GM18520 (cell line): ENCODE data around the gene DLGAP3.

Experiments used
- ATAC-seq: cut with Tn5 transposase; IDR thresholded peaks from one replicate; pipeline ENCODE4 v1.9.1; 2021; ENCODE audit not compliant: unreplicated experiment

Gene DLGAP3

DNA sequence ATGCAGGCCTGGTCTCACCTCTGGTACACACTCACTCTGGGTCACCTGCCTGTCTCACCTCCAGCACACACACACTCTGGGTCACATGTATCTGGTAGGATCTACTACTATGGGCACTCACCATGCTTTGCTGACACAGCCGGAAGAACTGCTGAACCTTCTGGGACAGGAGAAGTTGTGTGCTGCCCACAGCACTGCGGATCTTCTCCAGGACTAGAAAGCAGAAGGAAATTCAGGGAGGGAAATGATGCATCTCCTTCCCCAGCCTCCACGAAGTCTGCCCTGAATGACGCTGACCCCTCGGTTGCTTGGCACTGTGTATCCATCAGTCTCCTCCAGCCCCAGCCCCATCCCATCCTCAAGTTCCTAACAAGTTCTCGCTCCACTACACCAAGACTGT, 62.0 kb downstream of the DLGAP3 start:
- no peak for ATAC-seq

DNA sequence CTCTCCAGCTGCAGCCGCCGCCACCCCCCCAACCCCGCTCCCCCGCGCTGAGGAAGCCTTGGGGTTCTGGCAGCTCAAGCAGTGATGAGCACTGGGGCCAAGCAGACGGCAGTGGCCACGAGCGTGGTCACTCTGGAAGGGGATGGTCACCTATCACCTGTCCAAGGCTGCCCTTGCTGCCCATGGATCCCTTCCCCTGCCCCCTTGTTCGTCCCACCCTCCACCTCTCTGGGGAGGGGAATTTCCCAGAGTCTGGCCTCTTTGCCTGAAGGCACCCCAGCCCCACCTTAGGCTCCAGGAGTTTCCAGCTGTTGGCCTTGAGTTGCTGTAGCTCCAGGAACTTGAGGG, 62.7 kb downstream of the DLGAP3 start:
- no peak for ATAC-seq

DNA sequence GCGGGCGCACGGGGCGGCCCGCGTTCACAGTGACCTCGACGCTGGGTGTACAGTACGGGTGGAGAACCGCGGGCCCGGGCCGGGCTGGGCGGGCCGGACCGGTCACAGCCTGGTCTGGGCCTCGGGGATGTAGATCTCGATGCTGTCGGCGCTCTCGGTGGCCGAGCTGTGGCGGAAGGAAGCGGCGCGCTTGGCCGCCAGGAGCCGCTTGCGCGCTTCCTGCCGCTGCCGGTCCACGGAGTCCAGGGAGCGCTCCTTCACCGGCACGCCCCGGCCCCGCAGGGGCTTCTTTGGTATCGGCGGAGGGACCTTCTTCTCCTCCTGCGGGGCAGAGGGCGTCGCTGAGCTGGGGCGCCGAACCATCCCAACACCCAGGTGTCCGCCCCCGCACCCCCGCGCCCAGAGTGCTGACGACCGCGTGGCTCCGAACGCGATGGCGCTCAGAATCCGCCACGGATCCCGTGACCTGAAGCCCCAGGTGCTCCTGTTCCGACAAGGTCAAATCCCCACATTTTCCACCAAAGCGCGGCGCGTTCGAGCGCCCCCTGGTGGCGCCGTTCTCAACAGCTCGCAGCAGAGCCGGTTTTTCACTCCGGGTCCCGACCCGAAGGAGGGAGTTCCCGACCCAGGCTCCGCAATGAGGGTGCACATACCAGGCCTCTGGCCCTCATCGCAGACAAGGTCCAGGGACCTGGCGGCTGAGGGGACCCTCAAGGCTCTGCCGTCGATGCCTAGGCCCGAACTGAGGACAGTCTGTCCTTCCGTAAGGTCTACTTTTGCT, 63.3 kb downstream of the DLGAP3 start:
- ATAC-seq, result no peak

DNA sequence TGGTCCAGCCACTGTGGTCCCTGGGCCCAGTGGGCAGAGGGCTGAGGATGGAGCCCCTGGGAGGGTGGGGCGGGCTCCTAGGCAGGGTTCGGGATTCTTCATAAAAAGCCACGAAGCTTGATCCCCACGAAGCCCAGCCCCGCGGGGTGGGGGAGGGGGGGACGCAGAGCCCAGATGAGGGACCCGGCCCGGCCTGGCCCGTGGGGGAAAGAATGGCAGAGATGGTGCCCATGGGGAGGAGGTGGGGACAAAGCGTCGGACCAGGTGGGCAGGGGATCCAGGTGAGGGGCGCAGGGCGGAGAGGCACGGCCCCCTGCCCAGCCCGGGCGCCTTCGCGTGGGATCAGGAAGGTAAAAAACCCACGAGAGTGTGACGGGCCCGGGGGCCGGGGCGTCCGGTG, 63.9 kb downstream of the DLGAP3 start:
- ATAC-seq, result no peak

DNA sequence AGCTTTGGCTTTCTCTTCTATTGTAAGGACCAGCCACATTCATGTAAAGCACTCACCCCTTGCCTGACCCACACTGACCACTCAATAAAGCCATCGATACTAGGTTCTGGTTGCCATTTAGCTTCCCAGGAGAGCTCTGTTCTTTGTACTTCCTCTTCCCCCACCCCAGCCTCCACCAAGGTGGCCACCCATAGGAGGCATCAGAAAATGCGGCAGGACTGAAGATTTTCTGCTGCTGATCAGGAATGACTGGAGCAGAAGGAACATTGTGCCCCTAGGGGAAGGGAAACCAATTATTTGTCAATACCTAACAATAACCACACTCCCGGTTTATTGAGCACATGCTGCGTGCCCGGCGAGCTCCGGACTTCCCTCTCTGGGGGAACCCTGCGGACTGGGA, 64.7 kb downstream of the DLGAP3 start:
- no peak for ATAC-seq

DNA sequence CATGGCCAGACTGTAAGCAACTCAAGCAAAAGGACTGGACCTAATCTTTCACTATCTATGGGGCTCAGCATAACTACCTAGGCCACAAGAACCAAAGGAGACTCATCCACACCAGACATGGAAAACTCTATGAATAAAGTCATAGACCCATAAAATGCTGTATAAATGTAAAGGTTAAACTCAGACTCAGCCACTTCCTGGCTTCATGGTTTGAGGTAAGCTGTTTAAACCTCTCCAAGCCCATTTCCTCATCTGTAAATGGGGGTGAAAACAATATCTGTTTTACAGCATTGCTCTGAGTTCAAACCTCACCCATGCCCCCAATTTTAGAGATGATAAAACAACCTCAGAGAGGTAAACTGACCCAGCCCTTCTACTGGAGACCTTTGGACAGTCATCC, 65.9 kb downstream of the DLGAP3 start:
- ATAC-seq, result no peak

DNA sequence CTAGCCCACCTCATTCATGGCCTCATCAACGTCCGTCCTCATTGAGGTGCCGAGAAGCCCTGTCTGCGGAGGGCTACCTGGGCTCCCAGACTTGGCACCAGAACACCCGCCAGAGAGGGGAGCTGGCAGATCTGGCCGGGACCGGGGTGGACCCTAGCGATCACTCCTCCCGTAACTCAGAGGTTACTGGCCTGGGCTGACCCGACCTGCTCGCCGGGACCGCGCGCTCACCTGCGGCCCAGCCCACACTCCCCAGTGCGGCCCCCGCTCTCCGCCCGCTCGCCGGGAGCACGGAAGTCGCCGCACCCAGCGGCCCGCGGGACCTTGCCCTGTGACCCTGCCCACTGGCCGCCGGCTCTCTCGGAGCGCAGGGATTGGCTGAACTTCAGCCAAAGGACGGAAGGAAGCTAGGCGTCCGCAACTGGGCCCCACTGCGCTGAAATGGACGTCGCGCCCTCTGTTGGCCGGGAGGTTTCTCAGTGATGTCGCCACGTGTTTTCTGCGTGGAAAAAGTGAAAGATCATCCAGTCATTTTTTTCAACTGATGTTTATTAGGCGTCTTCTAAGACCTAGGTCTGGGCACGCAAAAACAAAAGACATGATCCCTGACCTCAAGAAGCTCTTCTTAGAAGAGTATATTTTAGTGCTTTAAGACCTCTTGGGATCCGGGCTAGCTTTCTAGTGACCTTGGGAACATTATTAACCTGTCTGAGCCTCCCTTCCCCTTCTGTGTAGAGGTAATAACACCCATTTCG, 69.8 kb downstream of the DLGAP3 start, which contains the start of gene SMIM12:
Gene SMIM12 (minus strand): TSS at position 304 of the 755 bp plus-strand sequence. CDS start 3,772 bp downstream, outside the sequence.
- peak; percentile 93 for ATAC-seq

DNA sequence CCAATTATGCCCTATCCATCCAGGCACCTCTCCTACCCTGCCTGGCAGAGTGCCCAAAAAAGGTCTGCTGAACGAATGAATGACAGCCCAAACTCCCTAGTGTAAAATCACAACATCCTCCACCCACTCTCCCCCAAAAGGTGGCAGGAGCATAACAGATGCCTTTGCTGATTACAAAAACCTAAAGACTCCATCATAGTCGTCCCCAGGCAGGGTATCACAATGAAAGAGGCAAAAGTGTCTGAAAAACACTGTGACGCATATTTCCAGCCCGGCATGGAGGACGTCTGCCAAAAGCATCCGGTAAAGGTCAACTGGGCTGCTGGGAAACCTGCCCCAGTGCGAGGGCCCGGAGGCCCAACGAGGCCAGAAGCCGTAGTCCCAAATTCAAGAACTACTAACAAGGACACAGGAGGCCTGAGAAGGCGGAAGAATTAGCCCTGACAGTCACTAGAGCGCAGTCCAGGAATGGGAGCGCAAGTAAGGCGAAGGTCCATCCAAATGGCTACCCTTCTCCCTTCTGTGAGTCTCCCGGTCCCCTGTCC, 70.5 kb downstream of the DLGAP3 start:
- ATAC-seq, result no peak

DNA sequence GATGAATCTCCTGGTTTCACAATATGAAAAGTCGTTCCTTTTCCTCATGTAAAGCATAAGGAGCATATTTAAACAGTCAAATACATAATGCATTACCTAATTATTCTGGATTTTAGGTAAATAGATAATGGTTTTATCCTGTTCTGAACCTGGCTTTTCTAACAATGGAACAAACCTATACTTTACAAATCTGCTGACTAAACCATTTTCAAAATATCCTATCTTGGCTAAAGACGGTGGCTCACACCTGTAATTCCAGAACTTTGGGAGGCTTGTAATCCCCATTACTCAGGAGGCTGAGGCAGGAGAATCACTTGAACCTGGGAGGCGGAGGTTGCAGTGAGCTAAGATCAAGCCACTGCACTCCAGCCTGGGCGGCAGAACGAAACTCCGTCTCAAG, 72.8 kb downstream of the DLGAP3 start:
- ATAC-seq, result no peak

DNA sequence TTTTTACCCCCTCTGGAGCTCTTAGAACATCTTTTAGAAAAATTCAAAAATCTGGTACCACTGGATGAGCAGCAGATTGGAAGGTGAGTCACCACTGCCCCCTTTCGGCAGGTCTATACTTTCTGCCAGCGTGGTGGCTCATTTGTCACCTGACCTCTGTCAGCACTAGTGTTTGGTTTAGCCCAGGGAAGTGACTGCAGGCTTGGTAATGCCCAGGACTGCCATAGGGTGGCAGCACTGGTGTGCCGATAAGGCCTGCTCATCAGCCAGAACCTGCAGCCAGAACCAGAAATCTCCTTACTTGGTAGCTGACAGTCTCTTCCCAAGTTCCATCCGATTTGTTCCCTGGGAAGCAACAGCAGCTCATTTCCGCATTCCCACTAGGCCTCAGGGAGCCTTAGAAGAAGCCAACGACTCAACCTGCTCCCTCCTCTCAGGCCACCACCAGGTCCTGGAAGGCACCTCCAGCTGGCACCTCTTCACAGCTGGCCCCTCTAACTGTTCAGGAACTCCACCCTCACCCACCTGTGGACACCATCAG, 76.7 kb downstream of the DLGAP3 start:
- peak; percentile 81 for ATAC-seq

DNA sequence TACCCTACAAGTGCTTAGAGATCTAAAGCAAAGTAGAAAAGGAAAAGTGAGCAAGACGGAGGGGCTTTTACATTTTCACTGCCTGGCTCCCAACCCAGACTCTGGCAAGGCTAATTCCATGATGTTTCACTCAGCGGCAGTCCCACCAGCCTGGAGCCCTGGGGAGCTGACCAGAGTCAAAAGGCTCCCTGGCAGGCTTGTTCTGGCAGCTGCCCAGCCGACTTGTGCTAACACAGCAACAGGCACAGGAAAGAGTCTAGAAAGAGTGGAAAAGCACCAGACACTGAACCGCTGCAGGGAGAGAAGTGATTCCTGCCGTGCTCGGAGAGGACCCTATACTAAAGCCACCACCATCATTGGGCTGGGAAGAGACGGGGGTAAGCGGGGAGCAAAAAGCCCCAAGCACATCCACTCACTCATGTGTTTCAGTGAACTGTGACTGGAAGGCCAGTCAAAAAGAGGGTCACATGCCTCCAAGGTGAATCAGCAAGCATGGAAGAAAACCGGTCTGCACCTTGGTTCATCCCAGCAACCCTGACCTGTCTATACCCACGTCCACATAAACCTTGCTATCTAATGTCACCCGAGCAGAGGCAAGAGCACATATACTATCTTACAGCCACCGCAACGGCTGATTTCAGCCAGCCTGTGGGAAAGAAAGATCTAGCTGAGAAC, 77.9 kb downstream of the DLGAP3 start:
- no peak for ATAC-seq

DNA sequence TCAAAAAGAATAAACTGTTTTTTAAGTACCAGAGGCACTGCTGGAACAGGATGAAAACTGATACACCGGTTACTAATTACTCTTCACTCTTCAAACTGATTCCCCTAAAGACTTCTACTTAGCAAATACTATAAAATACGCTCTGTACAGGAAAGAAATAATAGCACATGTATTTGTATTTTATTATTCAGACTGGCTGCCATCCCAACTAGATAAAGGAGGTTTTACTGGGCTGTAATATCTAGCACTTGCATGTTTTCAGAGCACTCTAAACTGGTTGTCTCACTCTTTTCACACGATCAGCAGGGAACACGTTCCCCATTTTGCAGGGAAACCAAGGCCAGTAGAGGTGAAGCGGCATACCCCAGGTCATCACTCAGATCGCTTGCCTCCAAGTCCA, 79.1 kb downstream of the DLGAP3 start:
- ATAC-seq, result no peak

DNA sequence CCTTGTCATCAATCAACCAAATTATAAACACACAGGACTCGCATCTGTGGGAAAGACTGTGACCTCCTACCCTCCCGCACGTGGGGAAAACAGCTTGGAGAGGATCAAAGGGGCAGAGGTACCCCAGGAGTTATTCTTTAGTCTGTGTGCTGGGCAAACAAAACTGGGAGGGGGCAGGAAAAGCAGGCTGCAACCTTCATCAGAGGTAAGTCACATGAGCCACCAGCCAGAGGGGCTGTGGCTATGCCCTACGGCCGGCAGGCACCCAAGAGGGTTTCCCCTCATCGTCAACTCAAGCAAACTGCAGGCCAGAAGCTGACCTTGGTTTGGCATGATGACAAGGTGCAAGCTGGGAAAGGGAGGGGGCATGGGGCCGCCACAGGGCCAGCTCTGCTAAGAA, 82.4 kb downstream of the DLGAP3 start:
- no peak for ATAC-seq

DNA sequence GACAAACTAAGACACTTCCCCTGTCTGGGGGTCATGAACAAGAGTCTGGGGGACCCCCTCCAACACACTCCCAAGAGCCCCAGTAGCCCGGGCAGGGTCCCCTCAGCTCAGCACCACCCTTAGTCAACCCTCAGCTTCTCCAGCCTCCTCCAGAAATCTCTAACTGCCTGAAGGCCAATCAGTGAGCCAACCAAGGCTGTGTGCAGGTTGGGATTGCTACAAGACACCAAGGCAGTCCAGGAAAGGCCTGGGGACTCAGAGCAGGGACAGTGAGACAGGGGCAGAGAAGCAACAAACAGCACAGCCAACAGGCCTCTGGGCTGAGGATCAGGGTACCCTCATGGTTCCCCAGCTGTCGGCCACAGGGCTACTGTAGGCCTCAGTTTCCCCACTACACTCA, 83.2 kb downstream of the DLGAP3 start:
- no peak for ATAC-seq

DNA sequence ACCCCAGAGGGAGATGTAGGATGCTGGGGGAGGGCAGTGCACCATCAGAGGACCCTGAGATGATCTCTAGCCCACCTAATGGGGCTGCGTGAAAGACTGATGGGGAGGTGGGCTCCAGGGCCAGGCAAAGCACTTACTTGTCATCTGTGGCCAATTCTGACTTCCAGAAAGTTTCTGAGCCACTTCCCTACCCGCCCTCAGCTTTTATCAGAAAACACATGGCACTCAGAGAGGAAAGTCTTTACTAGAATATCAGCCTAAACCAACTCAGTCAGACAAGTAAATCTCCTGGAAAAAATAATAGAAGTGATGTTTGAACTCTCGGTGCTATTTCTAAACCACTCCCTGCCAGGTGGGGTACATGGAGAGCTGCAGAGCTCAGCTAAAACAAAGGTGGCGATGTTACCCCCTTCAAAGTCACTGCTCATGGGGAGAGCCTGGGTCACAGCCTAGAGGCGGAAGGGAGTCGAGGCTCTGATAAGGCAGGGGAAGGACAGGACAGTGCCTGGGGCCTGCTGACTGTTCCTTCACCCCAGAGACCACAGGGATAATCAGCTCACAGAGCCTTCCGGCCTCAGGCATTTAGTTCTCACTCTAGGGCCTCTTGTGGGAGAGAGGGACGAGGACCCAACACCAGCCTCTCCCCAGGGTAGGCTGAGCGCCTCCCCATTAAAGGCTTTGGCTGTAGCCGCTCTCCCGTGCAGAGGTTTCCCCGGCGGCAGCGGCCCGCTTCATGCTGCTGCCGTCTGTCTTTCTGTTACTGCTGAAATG, 84.1 kb downstream of the DLGAP3 start:
- no peak for ATAC-seq

DNA sequence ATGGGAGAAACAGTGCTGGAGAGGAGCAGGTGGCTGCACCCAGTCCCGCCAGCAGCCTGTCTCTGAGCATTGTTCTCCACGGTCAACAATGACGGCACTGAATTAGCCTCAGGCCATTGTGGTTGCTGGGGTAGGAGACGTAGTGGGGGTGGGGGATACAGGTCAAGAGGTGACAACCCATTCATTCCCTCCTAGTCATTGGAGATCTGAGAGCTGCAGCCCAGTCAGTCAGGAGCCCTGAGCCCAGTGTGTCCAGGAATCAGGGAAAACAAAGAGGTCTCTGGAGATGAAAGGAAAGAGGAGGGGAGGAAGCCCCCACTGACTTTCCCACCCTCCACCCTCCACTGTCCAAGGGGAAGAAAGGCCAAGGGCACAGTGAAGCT, 85.2 kb downstream of the DLGAP3 start:
- no peak for ATAC-seq

DNA sequence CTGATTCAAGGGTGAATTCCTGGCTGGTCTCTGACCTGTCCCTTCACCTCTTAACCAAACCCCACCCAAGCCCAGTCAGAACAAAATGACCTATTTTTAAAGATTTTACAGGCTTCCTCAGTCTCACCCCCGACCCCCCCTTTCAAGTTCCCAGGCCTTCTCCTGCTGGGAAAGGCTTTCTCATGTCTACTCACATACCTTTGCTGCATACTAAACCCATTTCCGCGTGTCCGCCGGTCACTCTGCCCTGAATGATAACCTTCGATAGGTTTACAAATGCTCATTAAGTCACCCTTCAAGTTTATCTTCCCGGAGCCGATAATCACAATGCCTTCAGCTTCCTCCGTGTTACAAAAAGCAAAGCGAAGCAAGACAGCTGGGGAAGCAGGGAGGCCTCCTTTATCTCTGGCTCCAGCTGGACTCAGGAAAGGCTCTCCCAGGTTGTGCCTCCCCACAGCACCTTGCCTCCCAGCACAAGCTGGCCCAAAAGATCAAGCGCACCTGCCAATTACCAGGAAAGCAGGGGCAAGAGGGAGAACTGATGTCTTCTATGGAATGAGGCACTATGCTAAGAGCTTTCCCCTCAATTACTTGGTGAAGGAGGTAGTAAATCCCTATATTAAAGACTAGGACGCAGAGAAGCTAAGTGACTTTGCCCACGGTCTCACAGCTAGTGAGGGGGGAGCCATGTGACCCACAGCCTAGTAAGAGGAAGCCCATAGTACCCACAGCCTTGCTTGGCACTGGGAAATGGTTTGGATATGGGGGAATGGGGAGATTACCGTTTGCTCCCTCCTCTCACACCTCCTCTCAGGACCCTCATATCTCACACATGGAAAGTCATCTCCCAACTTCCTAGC, 85.8 kb downstream of the DLGAP3 start:
- no peak for ATAC-seq

DNA sequence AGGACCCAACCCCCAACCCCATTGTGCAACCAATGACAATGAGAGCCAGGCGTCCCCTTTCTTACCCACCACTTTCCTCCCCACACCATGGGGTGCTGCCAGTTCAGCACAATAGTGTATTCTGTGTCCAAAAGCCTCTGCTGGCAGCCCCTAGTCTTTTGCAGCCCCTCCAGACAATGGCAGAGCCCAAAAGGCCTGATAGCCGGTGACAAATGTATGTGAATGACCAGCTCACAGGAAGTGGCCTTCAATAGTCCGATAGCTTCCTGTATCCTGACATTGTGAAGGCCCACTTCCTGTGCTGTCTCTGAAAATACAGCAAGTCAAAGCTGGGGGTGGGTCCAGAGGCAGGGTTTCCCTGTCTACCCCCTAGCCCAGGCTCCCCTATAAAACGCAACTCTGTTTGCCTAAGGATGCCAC, 86.5 kb downstream of the DLGAP3 start:
- ATAC-seq, result no peak

DNA sequence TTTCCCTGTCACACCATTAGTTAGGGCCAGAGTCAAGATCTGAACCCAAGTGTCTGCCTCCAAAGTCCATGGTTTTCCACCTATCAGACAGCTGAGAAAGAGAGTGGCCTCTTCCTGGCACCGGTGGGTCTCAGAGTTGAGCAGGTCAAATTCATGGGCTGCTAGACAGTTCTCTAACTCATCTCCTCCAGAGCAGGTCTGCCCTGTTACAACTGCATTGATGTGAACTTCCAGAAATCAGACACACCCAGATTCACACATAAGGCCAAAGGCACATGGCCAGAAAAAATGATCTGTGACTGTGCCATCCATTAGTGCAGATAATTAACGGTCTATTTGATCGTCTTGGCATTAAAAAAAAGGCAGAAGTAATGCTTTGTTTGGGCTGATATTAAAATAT, 87.4 kb downstream of the DLGAP3 start:
- no peak for ATAC-seq

DNA sequence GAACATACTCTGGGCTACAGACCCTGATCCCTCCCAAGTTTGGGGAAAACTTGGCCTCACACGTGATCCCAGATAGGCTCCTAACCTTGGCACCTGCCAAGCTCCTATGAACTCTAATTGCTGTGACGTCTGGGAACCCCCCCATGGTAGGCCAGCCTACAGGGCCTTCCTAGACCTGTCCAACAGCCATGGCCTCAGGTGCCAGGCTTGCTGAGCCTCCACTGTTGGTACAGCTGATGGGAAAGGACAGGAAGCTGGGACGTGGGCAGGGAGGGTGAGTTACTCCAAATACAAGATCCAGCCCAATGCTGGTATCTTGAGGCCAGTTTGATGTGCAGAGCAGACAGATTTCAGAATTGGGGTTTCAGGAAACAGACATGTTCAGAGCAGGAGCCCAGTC, 89.0 kb downstream of the DLGAP3 start:
- ATAC-seq, result no peak
